DOHH2 (cell line): ENCODE data around the gene MSI1.

ENCODE experiments used
- H3F3A ChIP-seq: fragments of 200-600 bp; sonication (generic), shearing (Covaris generic); 2 replicates; pipeline ENCODE4 v1.6.0; 2016; ENCODE audit warnings: antibody characterized with exemption, mild to moderate bottlenecking; ENCODE audit not compliant: control insufficient read depth, insufficient read depth
- H3K27ac ChIP-seq: fragments of 200-600 bp; sonication (generic); 2 replicates; pipeline ENCODE4 v1.5.1; 2014; ENCODE audit warnings: low read depth, mild to moderate bottlenecking, low read length, moderate library complexity
- H3K27me3 ChIP-seq: fragments of 200-600 bp; sonication (generic); 2 replicates; pipeline ENCODE4 v1.6.1; 2014; ENCODE audit warnings: mild to moderate bottlenecking, low read length, mixed read lengths; ENCODE audit not compliant: control insufficient read depth
- H3K36me3 ChIP-seq: fragments of 200-600 bp; sonication (generic); 2 replicates; pipeline ENCODE4 v1.6.1; 2014; ENCODE audit warnings: mild to moderate bottlenecking, low read length, moderate library complexity, mixed read lengths; ENCODE audit not compliant: control insufficient read depth
- H3K4me1 ChIP-seq: fragments of 200-600 bp; sonication (generic); 2 replicates; pipeline ENCODE4 v1.6.1; 2014; ENCODE audit warnings: mild to moderate bottlenecking, low read length, mixed read lengths; ENCODE audit not compliant: control insufficient read depth
- H3K4me2 ChIP-seq: fragments of 200-600 bp; sonication (generic); 2 replicates; pipeline ENCODE4 v1.6.0; 2014; ENCODE audit warnings: mild to moderate bottlenecking, low read length, moderate library complexity
- H3K4me3 ChIP-seq: fragments of 200-600 bp; sonication (generic); 2 replicates; pipeline ENCODE4 v1.5.1; 2014; ENCODE audit warnings: mild to moderate bottlenecking, low read length, mixed read lengths
- H3K79me2 ChIP-seq: fragments of 200-600 bp; sonication (generic); 2 replicates; pipeline ENCODE4 v1.6.1; 2014; ENCODE audit warnings: mild to moderate bottlenecking, low read length, mixed read lengths; ENCODE audit not compliant: control insufficient read depth
- H3K9me2 ChIP-seq: fragments of 200-600 bp; sonication (generic); replicated peaks from 2 replicates; pipeline ENCODE4 v1.6.1; 2014; ENCODE audit warnings: mild to moderate bottlenecking, low read length, mixed read lengths; ENCODE audit not compliant: control insufficient read depth
- H3K9me3 ChIP-seq: fragments of 200-600 bp; sonication (generic); 2 replicates; pipeline ENCODE4 v1.6.1; 2014; ENCODE audit warnings: antibody characterized with exemption, low read length, mixed read lengths; ENCODE audit not compliant: control insufficient read depth, insufficient read depth
- H4K20me1 ChIP-seq: fragments of 200-600 bp; sonication (generic); 2 replicates; pipeline ENCODE4 v1.6.0; 2014; ENCODE audit warnings: low read depth, mild to moderate bottlenecking, antibody characterized with exemption, low read length, moderate library complexity; ENCODE audit not compliant: control insufficient read depth, insufficient read depth
- CTCF ChIP-seq: fragments of 200-600 bp; sonication (generic); IDR thresholded peaks from one replicate; pipeline ENCODE4 v1.5.1; 2014; ENCODE audit warnings: antibody characterized with exemption, mild to moderate bottlenecking, low read depth, low read length; ENCODE audit not compliant: poor library complexity, severe bottlenecking
- EZH2phosphoT487 ChIP-seq: fragments of 200-600 bp; sonication (generic); IDR thresholded peaks from 2 replicates; pipeline ENCODE4 v1.6.1; 2017; ENCODE audit warnings: borderline replicate concordance, mild to moderate bottlenecking, antibody characterized with exemption, low read length, moderate library complexity, mixed read lengths

Gene MSI1

GRCh38 chr12:120350576-120351350 lies 18.2 kb downstream of the MSI1 start:
- Histone ChIP-seq H3K36me3 (no peaks in the 10 kb centered on the region), H3K27ac (no peak overlapping the region)

GRCh38 chr12:120347766-120348165 lies 21.2 kb downstream of the MSI1 start:
- TF ChIP-seq CTCF: no peak
- TF ChIP-seq EZH2phosphoT487: no peak
- no peaks in the 10 kb centered on the region for H3K9me2 ChIP-seq
- no peaks in the 10 kb centered on the region for H3K9me3 ChIP-seq
- no peaks in the 10 kb centered on the region for H3F3A ChIP-seq
- H3K4me2 ChIP-seq: no peak overlapping the region
- no peak overlapping the region for H3K27ac ChIP-seq
- no peaks in the 10 kb centered on the region for H4K20me1 ChIP-seq
- no peak overlapping the region for H3K4me3 ChIP-seq
- H3K4me1 ChIP-seq: no peaks in the 10 kb centered on the region
- H3K79me2 ChIP-seq: no peaks in the 10 kb centered on the region
- H3K27me3 ChIP-seq: no peaks in the 10 kb centered on the region
- no peaks in the 10 kb centered on the region for H3K36me3 ChIP-seq

More at GRCh38 chr12:120350576-120351350, 18.2 kb downstream of the MSI1 start:
- H3F3A ChIP-seq: no peaks in the 10 kb centered on the region
- H3K4me2 ChIP-seq: no peak overlapping the region
- no peaks in the 10 kb centered on the region for H3K4me1 ChIP-seq
- no peaks in the 10 kb centered on the region for H3K9me2 ChIP-seq
- no peaks in the 10 kb centered on the region for H3K9me3 ChIP-seq
- no peak for TF ChIP-seq CTCF
- TF ChIP-seq EZH2phosphoT487: no peak
- no peaks in the 10 kb centered on the region for H3K79me2 ChIP-seq
- no peaks in the 10 kb centered on the region for H3K27me3 ChIP-seq
- H4K20me1 ChIP-seq: no peaks in the 10 kb centered on the region
- no peak overlapping the region for H3K4me3 ChIP-seq

GRCh38 chr12:120346681-120347080 lies 22.3 kb downstream of the MSI1 start:
- TF ChIP-seq EZH2phosphoT487 (no peak), CTCF (no peak)
- Histone ChIP-seq H3K27ac (no peak overlapping the region), H3K4me2 (no peak overlapping the region), H3K9me3 (no peaks in the 10 kb centered on the region), H3K4me1 (no peaks in the 10 kb centered on the region), H3K79me2 (no peaks in the 10 kb centered on the region), H3K36me3 (no peaks in the 10 kb centered on the region), H3F3A (no peaks in the 10 kb centered on the region), H3K9me2 (no peaks in the 10 kb centered on the region), H3K4me3 (no peak overlapping the region), H4K20me1 (no peaks in the 10 kb centered on the region), H3K27me3 (no peaks in the 10 kb centered on the region)
